Activated CD8-positive, alpha-beta memory T cell treated with anti-CD3 and anti-CD28 coated beads for 48 hours (primary cell): Measurements from ENCODE around the gene SLC16A12.

Source experiments
- DNase-seq, 3 experiments: peaks; one replicate each; pipeline ENCODE4 v3.0.0-alpha.2; 2020; ENCODE audit warnings: low read depth in 2 of 3, low spot score in 2 of 3

The SLC16A12 gene

DNA sequence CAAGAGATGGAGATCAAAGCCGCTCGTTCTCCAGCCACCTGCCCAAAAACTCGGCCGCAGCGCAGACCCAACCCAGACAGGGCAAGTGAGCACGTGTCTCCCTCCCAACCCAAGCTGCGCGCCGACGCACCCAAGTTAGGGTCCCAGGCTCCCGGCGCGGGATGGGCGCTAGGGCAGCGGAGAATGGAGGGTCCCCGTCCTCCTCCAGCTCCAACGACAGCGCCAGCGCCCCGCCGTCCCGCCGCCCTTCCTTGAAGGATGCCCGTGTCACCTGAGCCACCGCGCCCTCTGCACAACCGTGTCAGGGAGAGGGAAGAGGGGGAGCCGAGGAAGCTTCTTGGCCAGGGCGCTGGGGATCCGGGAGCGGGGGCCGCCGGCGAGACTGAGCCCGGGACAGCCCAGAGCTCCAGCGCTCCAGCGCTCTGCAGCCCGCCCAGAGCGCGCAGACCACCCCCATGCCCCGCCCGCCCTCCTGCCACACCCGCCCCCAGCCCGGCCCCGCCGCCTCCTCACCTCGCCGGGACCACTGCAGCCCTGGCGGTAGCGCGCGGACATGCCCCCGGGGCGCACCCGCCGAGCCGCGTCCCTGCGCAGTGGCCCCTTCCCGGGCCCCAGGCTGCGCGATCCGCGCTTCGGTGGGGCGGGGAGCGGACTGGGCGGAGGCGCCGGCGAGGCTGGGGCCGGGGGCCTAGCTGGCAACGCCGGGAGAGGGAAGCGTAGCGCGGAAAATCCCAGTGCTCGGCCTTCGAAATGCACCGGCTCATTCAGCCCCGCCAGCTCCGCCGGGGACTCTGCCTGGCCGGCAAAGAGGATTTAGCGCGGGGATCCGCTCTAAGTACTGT, at the start of gene SLC16A12:
Gene SLC16A12, minus strand, starts transcription at position 424 of the 842 bp plus-strand sequence. CDS start 73,016 bp downstream, outside the sequence.
- DNase-seq = no peak

DNA sequence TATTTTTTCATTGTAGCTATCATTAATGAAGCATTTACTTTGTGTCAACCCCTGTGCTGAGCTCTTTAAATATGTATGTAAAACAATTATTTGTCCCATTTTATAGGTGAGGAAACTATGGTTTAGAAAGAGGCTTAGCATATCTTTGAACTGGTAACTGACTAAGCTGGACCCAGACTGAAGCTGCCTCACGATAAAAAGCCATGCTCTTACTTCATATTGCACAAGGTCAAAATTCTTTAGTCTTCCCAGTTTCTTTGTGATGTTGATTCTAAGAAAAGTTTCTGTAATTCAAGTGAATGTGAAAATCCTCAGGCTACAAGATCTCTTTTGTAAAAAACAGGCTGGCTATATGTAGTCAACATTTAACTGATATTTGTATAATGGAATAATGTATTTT, 46.6 kb upstream of the SLC16A12 start:
- no peak for DNase-seq

DNA sequence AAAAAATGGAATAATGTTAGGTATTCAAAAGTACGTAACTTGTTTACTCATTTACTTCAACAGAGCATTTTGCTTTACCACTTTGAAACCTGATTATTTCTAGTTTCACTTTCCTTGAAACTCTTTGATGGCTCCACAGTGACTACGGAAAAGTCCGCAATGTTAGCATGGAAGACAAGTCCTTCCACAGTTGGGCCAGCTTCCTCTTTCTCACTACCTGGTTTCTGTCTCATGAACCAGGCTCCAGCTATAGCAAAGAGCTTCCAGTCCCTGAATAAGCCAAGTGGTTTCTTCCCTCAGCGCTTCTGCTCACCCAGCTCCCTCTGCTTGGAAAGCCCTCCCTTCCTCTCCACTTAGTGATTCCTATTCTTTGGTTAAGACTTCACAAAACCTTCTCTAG, 44.8 kb upstream of the SLC16A12 start:
- DNase-seq = no peak

DNA sequence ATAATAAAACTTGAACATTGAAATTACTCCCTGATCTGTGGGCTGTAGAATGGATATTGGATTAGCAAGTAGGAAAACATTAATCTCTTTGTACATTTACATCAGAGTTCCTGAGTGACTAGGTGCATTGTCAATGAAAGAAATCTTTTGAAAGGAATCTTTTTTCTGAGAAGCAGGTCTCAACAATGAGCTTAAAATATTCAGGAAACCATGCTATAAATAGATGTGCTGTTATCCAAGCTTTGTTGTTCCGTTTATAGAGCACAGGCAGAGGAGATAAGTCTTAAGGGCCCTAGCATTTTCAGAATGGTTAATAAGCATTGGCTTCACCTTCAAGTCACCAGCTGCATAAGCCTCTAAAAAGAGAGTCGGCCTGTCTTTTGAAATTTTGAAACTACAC, 41.3 kb upstream of the SLC16A12 start:
- DNase-seq = no peak

GRCh38 chr10:89576022-89576421, 40.6 kb upstream of the SLC16A12 start:
- no peak for DNase-seq

- DNase-seq = no peak
Measured at GRCh38 chr10:89575031-89575430, 39.6 kb upstream of the SLC16A12 start.

DNA sequence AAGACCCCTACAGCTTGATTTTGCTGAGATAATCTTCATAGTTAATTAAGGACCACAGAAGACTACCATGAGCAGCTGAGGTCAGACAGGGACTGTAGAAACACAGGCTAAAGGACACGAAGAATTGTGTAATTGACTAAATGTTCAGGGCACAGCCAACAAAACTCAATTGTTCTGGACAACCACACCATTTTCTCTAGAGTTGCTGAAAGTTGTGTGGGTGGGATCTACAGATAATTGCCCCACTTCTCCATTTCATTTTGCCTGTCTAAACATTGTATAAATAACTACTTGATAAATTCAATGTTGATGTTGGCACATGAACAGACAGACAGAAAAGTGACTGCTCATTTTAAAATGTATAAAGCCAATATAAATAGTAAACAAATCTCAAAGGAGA, 39.0 kb upstream of the SLC16A12 start:
- DNase-seq = no peak

DNA sequence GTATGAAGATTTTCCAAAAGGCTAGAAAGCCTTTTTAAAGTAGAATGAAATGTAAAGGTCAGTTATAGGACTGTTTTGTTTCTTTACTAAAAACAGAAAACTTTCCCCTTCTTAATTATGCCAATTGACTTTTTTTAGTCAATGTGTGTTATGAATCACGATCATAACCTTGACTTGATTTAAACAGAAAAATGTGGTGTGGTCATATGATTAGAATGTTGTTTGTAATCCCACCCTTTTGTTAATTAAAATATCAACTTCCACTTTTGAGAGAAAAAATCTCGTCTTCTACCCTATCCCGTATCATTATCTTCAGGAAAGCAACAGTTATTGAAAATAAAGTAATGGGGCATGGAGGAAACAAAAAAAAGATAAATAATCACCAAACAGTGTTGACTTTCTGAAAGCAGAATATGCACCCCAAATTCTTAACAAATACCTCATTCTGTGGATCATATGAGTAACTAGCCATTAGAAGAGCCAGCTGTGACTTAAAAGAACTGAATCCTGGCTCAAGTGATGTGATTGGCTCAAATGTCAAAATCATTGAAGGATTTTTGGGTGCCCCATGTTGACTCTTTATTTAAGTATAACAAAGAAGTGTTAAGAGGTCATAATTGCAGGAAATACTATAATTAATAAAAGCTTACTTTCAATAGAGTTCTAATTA, 32.3 kb upstream of the SLC16A12 start:
- DNase-seq = no peak

DNA sequence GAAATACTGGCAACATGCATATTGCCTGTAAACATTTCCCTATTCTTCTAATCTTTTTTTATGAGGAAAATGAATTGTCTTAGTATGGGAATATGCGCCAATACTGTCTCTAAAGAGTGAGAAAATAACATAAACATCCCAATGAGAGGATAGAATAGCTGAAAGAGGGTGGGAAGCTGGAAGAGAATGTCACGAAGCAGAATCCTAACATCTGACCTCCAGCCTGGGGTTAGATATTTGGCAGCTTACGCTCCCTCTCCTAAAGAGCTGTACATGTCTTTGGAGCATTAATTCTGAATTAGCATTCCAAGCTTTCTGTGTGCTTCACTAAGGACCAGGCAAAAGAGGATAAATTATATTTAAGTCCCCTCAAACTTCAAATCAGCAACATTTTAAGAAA, 31.6 kb upstream of the SLC16A12 start:
- no peak for DNase-seq

- no peak for DNase-seq
Measured at GRCh38 chr10:89566095-89566950, 30.9 kb upstream of the SLC16A12 start.

- no peak for DNase-seq
Measured at GRCh38 chr10:89565180-89565579, 29.8 kb upstream of the SLC16A12 start.

- no peak for DNase-seq
Measured at GRCh38 chr10:89563861-89564478, 28.6 kb upstream of the SLC16A12 start.

DNA sequence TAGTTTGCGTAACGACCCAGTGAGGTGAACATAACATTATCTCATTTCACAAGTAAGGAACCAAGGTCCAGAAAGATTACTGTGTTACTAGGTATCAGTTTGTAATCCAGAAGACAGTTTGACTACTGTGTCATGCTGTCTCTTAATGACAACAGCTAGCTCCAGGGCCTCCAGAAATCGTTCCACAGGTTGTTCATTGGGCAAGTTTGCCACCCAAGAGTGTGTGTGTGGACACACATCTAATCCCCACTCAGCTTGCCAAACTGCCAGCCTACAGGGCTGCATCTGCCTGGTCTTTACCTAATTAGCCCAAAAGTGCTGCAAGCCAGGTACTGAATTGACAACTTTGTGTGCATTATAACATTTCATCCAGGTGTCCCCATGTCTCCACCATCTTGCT, 27.9 kb upstream of the SLC16A12 start:
- no peak for DNase-seq

DNA sequence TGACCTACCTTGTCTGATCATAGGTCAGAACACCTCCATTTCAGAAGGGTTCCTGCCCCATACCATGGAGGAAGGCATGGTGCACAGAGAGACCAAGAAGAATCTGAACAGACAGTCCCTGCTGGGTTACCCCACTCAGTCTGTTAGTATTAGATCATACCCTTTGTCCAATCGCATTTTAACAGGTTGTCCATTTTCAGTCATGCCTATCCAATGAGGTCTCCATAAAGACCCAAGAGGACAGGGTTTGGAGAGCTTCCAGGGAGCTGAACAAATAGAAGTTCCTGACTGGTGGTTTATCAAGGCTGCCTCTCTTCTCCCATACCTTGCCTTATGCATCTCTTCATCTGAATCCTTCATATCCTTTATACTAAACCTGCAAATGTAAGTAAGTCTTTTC, 21.2 kb upstream of the SLC16A12 start:
- no peak for DNase-seq

DNA sequence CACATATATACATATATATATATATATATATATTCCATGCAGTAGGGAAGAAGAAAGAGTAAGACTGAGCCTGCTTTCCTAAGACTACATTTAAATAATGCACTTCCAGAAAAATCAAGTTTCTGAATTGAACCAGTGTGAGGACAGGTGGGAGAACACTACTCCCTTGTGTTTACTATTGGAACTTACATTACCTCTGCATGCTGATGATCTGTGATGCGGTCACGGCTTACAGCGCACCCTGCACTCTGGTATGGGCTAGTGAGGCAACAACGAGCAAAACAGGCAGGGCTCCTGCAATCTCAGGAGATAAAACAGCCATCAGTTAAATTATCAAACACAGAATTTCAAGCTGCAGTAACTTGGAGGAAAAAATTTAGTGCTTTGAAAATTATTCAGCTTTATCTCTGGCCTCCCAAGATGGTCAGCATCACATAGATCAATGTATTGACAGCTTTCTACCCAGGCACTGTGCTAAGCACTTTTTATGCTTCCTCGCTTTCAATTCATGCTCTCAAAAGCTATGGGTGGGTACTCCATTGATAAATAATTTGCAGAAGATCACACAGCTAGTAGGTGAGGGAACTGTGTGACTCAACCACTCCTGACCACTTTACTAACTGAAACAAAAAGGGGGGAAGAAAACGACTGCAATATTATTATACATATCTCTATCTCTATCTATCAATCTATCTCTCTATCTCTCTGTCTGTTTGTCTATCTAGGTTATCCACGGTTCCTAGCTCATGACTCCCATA, 20.5 kb upstream of the SLC16A12 start:
- no peak for DNase-seq

- no peak for DNase-seq
Measured at GRCh38 chr10:89554433-89554832, 19.0 kb upstream of the SLC16A12 start.

DNA sequence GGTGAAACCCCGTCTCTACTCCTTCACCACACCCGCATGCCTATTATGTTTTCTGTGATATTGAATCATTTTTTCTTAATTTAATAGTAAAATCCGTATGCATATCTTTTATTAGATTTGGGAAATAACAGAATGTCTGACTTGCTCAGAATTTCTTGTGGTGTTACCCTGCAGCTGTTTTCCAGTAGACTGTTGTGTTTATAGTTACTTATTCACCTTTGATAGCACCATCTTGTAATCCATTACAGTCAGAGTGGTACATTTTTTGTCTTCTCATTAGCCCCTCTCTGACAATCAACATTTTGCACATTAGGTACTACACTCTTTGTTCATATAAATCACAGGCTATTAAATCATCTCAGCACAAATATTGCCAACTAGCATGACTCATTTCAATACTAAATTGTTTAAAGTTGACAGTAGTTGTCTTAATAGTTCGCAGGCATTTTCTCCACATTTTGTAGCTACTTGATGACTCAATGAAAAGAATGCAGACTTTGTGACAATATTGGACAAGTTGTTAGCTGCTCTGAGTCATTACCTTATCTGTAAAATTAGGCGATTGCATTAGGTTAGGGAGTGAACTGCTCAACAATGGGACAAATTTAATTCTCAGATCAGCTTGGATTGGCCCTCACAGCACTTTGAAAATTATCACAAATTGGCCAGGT, 17.8 kb upstream of the SLC16A12 start:
- DNase-seq = no peak

- DNase-seq = no peak
Measured at GRCh38 chr10:89552213-89552612, 16.8 kb upstream of the SLC16A12 start.

- DNase-seq = no peak
Measured at GRCh38 chr10:89550509-89550908, 15.1 kb upstream of the SLC16A12 start.

DNA sequence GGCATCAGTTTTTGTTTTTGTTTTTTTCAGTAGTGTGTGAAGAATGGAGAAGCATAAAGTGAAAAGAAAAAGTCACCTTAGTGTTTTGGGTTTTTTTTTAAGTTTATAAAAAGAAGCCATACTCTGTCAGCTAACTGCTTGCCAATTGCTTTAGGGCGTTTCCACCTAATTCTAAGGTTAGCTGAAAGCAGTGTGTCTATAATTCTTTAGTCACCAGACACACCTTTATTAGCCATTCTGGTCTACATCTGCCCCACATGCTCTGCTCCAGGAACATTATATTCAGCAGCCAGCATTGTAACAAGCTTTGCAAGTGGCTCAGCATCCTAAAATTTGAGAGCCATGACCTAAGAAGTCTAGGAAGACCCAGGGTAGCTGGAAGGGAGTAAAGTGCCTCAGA, 14.1 kb upstream of the SLC16A12 start:
- no peak for DNase-seq
